Glutamatergic neuron (in vitro differentiated cells): ENCODE results near the gene DCAF12L2. TPM values are rescaled to one million over a fixed set of nuclear protein-coding genes. Genes with fewer than 3 reads are reported as not detected.

Experiments
- DNase-seq: peaks from one replicate; pipeline ENCODE4 v3.0.0; 2022
- H3K27ac Mint-ChIP-seq: one replicate; pipeline ENCODE4 v1.8.0; 2020; ENCODE audit warnings: mild to moderate bottlenecking, mixed read lengths, inconsistent platforms; ENCODE audit not compliant: unreplicated experiment
- H3K27me3 Mint-ChIP-seq: one replicate; pipeline ENCODE4 v1.8.0; 2020; ENCODE audit warnings: mild to moderate bottlenecking, moderate library complexity, mixed read lengths, inconsistent platforms; ENCODE audit not compliant: unreplicated experiment
- H3K36me3 Mint-ChIP-seq: one replicate; pipeline ENCODE4 v1.8.0; 2020; ENCODE audit warnings: mild to moderate bottlenecking, mixed read lengths, inconsistent platforms; ENCODE audit not compliant: unreplicated experiment
- H3K4me1 Mint-ChIP-seq: one replicate; pipeline ENCODE4 v1.8.0; 2020; ENCODE audit warnings: mild to moderate bottlenecking, low read depth, mixed read lengths, inconsistent platforms; ENCODE audit not compliant: unreplicated experiment
- H3K4me3 Mint-ChIP-seq: one replicate; pipeline ENCODE4 v1.8.0; 2020; ENCODE audit warnings: mild to moderate bottlenecking, mixed read lengths, inconsistent platforms; ENCODE audit not compliant: unreplicated experiment
- H3K9me3 Mint-ChIP-seq: one replicate; pipeline ENCODE4 v1.8.0; 2020; ENCODE audit warnings: mild to moderate bottlenecking, moderate library complexity, mixed read lengths, inconsistent platforms; ENCODE audit not compliant: unreplicated experiment
- CTCF ChIP-seq: fragments of 200-600 bp; sonication (generic); IDR thresholded peaks from one replicate; pipeline ENCODE4 v1.5.0; 2021; ENCODE audit not compliant: partially characterized antibody, unreplicated experiment
- total RNA-seq: library from RNA; stranded (reverse); fragmentation: NEBNext Ultra II Directional; extraction: Animal tissue kit (Norgen Biotek cat#: 25700); gene quantifications from one replicate; pipeline ENCODE4 v1.2.1, GENCODE V29; 2021; ENCODE audit not compliant: unreplicated experiment

Gene DCAF12L2
- total RNA-seq, 1 donor from 2014 or later = 0.51 TPM

GRCh38 chrX:126124721-126125120 lies 41.4 kb downstream of the DCAF12L2 start:
- no peaks in the 10 kb centered on the region for H3K27me3 Mint-ChIP-seq
- H3K4me1 Mint-ChIP-seq = no peaks in the 10 kb centered on the region
- no peak overlapping the region for H3K4me3 Mint-ChIP-seq
- DNase-seq = no peak
- H3K9me3 Mint-ChIP-seq = no peaks in the 10 kb centered on the region
- no peaks in the 10 kb centered on the region for H3K36me3 Mint-ChIP-seq
- TF ChIP-seq CTCF = no peak
- H3K27ac Mint-ChIP-seq = no peak overlapping the region
